Loucy (cell line): ENCODE data around the gene L1CAM.

Experiments used
- H2AFZ ChIP-seq: fragments of 200-600 bp; sonication (generic); 2 replicates; pipeline ENCODE4 v1.6.0; 2016; ENCODE audit warnings: antibody characterized with exemption, mild to moderate bottlenecking, low read length, moderate library complexity
- H3F3A ChIP-seq: fragments of 200-600 bp; 2 replicates; pipeline ENCODE4 v1.6.0; 2016; ENCODE audit warnings: antibody characterized with exemption, low read depth, mild to moderate bottlenecking
- H3K27me3 ChIP-seq: fragments of 200-600 bp; sonication (generic); 2 replicates; pipeline ENCODE4 v1.6.1; 2014; ENCODE audit warnings: low read length, mild to moderate bottlenecking; ENCODE audit not compliant: insufficient read depth, poor library complexity, severe bottlenecking
- H3K36me3 ChIP-seq: fragments of 200-600 bp; sonication (generic); 2 replicates; pipeline ENCODE4 v1.6.1; 2016; ENCODE audit warnings: low read length; ENCODE audit not compliant: insufficient read depth
- H3K4me1 ChIP-seq: fragments of 200-600 bp; sonication (generic); 2 replicates; pipeline ENCODE4 v1.5.1; 2014; ENCODE audit warnings: low read length, mild to moderate bottlenecking; ENCODE audit not compliant: insufficient read depth, poor library complexity, severe bottlenecking
- H3K4me2 ChIP-seq: fragments of 200-600 bp; sonication (generic); 2 replicates; pipeline ENCODE4 v1.6.0; 2014; ENCODE audit warnings: antibody characterized with exemption, low read length, low read depth, mild to moderate bottlenecking; ENCODE audit not compliant: poor library complexity, severe bottlenecking
- H3K4me3 ChIP-seq: fragments of 200-600 bp; sonication (generic); 2 replicates; pipeline ENCODE4 v1.5.1; 2014; ENCODE audit warnings: low read length, mild to moderate bottlenecking, mixed read lengths; ENCODE audit not compliant: poor library complexity, severe bottlenecking
- H3K79me2 ChIP-seq: fragments of 200-600 bp; sonication (generic); 2 replicates; pipeline ENCODE4 v1.6.1; 2014; ENCODE audit warnings: low read length; ENCODE audit not compliant: insufficient read depth
- H3K9ac ChIP-seq: fragments of 200-600 bp; sonication (generic); 2 replicates; pipeline ENCODE4 v1.6.0; 2014; ENCODE audit warnings: mild to moderate bottlenecking, low read depth, low read length, moderate library complexity; ENCODE audit not compliant: poor library complexity, severe bottlenecking
- H3K9me2 ChIP-seq: fragments of 200-600 bp; sonication (generic); replicated peaks from 2 replicates; pipeline ENCODE4 v1.6.1; 2016; ENCODE audit warnings: low read depth, low read length, mixed read lengths
- H3K9me3 ChIP-seq: fragments of 200-600 bp; sonication (generic); 2 replicates; pipeline ENCODE4 v1.6.1; 2014; ENCODE audit warnings: mild to moderate bottlenecking, antibody characterized with exemption, low read length, low read depth; ENCODE audit not compliant: insufficient read depth
- H4K20me1 ChIP-seq: fragments of 200-600 bp; sonication (generic); 2 replicates; pipeline ENCODE4 v1.6.0; 2014; ENCODE audit warnings: antibody characterized with exemption, low read length, mild to moderate bottlenecking; ENCODE audit not compliant: insufficient read depth, poor library complexity, severe bottlenecking
- CTCF ChIP-seq: fragments of 200-600 bp; sonication (generic); conservative IDR thresholded peaks from 2 replicates; pipeline ENCODE4 v1.5.1; 2014; ENCODE audit warnings: mild to moderate bottlenecking, antibody characterized with exemption, low read length
- EZH2phosphoT487 ChIP-seq: fragments of 200-600 bp; IDR thresholded peaks from 2 replicates; pipeline ENCODE4 v1.6.1; 2018; ENCODE audit warnings: antibody characterized with exemption, mild to moderate bottlenecking, moderate library complexity, borderline replicate concordance

The L1CAM gene

DNA sequence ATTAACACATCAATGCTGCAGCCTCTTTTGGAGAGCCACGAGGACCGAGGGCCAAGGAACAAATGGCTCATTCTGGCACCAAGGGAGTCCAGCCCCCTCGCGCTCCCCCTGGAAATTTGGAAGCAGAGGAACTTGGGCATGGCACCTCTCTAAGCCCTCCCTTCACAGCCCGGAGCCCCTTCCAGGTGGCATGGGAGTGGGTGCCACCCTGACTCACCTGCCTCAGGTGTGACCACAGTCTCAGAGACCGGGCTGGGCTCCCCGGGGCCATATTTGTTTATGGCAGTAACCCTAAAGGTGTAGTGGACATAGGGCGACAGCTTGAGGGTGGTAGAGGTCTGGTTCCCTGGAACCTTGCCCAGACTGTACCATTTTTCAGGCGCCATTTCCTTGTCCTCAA is 18.8 kb downstream of the L1CAM start:
- H3K36me3 ChIP-seq, result no peaks in the 10 kb centered on the region
- no peak for TF ChIP-seq EZH2phosphoT487
- no peak overlapping the region for H2AFZ ChIP-seq
- H3K79me2 ChIP-seq, result no peaks in the 10 kb centered on the region
- no peaks in the 10 kb centered on the region for H3K9me3 ChIP-seq
- no peaks in the 10 kb centered on the region for H3F3A ChIP-seq
- H3K27me3 ChIP-seq, result no peaks in the 10 kb centered on the region
- no peaks in the 10 kb centered on the region for H3K9me2 ChIP-seq
- H4K20me1 ChIP-seq, result no peaks in the 10 kb centered on the region
- no peaks in the 10 kb centered on the region for H3K4me1 ChIP-seq
- no peak overlapping the region for H3K9ac ChIP-seq
- H3K4me3 ChIP-seq, result no peak overlapping the region
- H3K4me2 ChIP-seq, result no peak overlapping the region

DNA sequence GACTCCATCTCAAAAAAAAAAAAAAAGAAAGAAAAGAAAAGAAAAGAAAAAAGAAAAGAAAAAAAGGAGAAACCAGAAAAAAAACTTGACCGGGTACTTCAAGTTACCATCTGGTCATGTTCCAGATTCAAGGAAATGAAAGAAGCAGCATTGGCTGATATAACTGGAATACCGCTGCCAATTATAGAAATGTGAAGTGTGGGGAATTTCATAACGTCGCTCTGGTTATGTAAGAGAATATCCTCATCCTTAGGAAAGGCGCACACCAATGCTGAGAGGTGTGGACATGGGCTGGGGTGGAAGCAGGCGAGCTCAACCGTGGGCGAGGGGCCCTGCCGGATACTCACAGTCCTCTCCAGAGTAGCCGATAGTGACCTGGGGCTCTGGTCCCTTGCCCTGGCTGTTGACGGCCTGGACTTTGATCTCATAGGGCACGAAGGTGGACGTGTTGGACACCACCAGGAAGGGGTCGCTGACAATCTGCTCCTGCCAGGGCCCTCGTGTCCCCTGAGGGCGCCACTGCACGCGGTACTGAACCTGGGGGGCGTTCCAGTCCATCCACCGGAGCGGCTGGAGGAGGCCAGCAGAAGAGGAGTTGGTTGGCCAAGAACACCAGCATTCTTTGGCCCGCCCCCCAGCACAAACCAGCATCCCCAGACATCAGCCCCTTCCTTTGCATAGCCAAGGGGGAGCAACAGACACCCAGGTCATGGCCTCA is 19.5 kb downstream of the L1CAM start:
- H3K9ac ChIP-seq, result no peak overlapping the region
- H3K4me2 ChIP-seq, result no peak overlapping the region
- no peaks in the 10 kb centered on the region for H3K36me3 ChIP-seq
- TF ChIP-seq EZH2phosphoT487 (no peak), CTCF (no peak)
- H4K20me1 ChIP-seq, result no peaks in the 10 kb centered on the region
- no peak overlapping the region for H2AFZ ChIP-seq
- H3K4me3 ChIP-seq, result no peak overlapping the region
- H3K9me3 ChIP-seq, result no peaks in the 10 kb centered on the region
- no peaks in the 10 kb centered on the region for H3K4me1 ChIP-seq
- H3F3A ChIP-seq, result no peaks in the 10 kb centered on the region
- H3K9me2 ChIP-seq, result no peaks in the 10 kb centered on the region
- H3K79me2 ChIP-seq, result no peaks in the 10 kb centered on the region
- H3K27me3 ChIP-seq, result no peaks in the 10 kb centered on the region

DNA sequence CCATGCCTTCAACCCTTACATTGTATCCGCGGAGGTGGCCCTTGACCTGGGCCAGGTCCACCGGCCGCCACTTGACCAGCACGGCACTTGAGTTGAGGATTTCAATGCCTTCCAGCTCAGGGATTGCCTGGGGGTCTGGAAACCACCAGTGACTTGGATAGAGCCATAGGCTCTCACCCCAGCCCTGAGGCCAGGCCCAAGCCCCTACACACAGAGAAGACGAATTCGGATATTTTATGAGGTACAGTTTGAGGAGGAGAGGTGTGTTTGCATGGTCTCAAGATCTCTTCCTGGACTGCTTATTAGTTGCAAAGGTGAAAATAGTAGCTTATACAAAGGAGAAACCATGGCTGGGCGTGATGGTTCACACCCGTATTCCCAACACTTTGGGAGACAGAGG is 20.3 kb downstream of the L1CAM start:
- no peak overlapping the region for H2AFZ ChIP-seq
- H3K27me3 ChIP-seq, result no peaks in the 10 kb centered on the region
- no peaks in the 10 kb centered on the region for H3K9me2 ChIP-seq
- no peaks in the 10 kb centered on the region for H3K36me3 ChIP-seq
- H3K9ac ChIP-seq, result no peak overlapping the region
- H3K4me3 ChIP-seq, result no peak overlapping the region
- no peaks in the 10 kb centered on the region for H3K4me1 ChIP-seq
- TF ChIP-seq CTCF, result no peak
- TF ChIP-seq EZH2phosphoT487, result no peak
- no peak overlapping the region for H3K4me2 ChIP-seq
- H3F3A ChIP-seq, result no peaks in the 10 kb centered on the region
- no peaks in the 10 kb centered on the region for H3K9me3 ChIP-seq
- H3K79me2 ChIP-seq, result no peaks in the 10 kb centered on the region
- no peaks in the 10 kb centered on the region for H4K20me1 ChIP-seq

DNA sequence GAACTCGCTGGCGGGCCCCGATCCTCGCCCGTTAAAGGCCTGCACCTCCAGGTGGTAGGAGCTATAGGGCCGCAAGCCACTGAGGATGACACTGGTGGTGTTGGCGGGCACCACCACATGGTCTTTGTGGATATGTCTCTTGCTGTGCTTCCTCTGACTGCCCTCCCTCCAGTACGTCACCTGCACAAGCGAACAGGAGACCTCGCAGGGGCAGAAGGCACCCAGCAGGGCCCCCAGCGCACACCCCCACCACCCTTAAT is 20.7 kb downstream of the L1CAM start:
- H3K4me2 ChIP-seq, result no peak overlapping the region
- TF ChIP-seq EZH2phosphoT487 (no peak), CTCF (no peak)
- H3K9me3 ChIP-seq, result no peaks in the 10 kb centered on the region
- no peaks in the 10 kb centered on the region for H3K79me2 ChIP-seq
- H3K9me2 ChIP-seq, result no peaks in the 10 kb centered on the region
- no peaks in the 10 kb centered on the region for H4K20me1 ChIP-seq
- no peaks in the 10 kb centered on the region for H3K36me3 ChIP-seq
- no peaks in the 10 kb centered on the region for H3K27me3 ChIP-seq
- no peaks in the 10 kb centered on the region for H3K4me1 ChIP-seq
- no peak overlapping the region for H3K9ac ChIP-seq
- H3K4me3 ChIP-seq, result no peak overlapping the region
- H2AFZ ChIP-seq, result no peak overlapping the region
- H3F3A ChIP-seq, result no peaks in the 10 kb centered on the region
